Measurements from ENCODE around the gene EXOC2. TPM values are rescaled to one million over a fixed set of nuclear protein-coding genes. Genes with fewer than 3 reads are reported as not detected.

Gene EXOC2
- total RNA-seq, 1 experiment from 2014 or later = 24.5 TPM

DNA sequence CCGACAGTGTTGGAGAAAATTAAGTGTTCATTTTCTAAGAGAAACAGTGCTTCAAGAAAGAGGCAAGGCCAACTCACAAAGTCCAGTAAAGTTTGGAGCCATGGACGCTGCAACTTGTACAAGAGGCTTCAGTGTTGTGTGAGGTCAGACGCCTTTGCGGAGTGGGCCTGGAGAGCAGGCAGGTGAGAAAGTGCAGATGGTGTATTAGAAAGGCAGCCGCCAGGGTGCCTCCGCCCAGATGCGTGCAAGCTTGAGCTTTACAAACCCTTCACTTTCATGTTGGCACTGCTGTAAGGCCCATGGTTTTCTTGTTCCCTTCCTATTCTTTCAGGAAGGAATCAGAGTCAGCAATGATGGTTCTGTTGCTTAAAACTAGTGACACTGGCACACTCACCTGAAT lies 25.4 kb upstream of the EXOC2 start:
- Histone ChIP-seq H3K4me3 (replicated peaks in 1 of 2; ENCODE audit: low read depth in 1 of 2, low read length in 2 of 2) (no peak overlapping the region), H3K27me3 (ENCODE audit: insufficient read depth, low read length) (no peaks in the 10 kb centered on the region), H4K20me1 (ENCODE audit: insufficient read depth) (no peaks in the 10 kb centered on the region), H3K79me2 (ENCODE audit: insufficient read depth, low read length) (no peaks in the 10 kb centered on the region), H3K4me1 (ENCODE audit: control insufficient read depth in 1 of 2, insufficient read depth in 2 of 2, low read length in 2 of 2) (peaks cover 0 to 4% of the 10 kb centered on the region in 2 experiments; a peak in 2 of 4 replicates), H3K4me2 (ENCODE audit: low read length) (no peak overlapping the region), H3K9me3 (ENCODE audit: control insufficient read depth in 1 of 2, insufficient read depth in 1 of 2, low read depth in 1 of 2, low read length in 2 of 2) (no peaks in the 10 kb centered on the region), H2AFZ (ENCODE audit: low read depth, low read length, poor library complexity, severe bottlenecking) (no peak overlapping the region), H3K36me3 (ENCODE audit: control insufficient read depth in 1 of 2, insufficient read depth in 2 of 2, low read length in 2 of 2) (no peaks in the 10 kb centered on the region), H3K27ac (ENCODE audit: low read depth, low read length) (no peak overlapping the region), H3K9me2 (ENCODE audit: insufficient read depth) (no peaks in the 10 kb centered on the region), H3K9ac (ENCODE audit: low read length) (no peak overlapping the region)
- ATAC-seq (no peak), DNase-seq (ENCODE audit: low read depth, low spot score) (no peak)
- intact Hi-C loops (cut with micrococcal nuclease) = no loop called here
- no TSS peak for BruUV-seq (replicated peaks)
- ChIA-PET CTCF (no interaction called here), POLR2A (no interaction called here), RAD21 (ENCODE audit: low non-redundant PET in 1 of 2, low total read pairs in 2 of 2, uncharacterized antibody in 2 of 2, unreplicated experiment in 2 of 2) (no interaction called here)
- TF ChIP-seq JUND (IDR thresholded peaks at IDR 0.05) (no peak), CEBPB (IDR thresholded peaks at IDR 0.05; ENCODE audit: low read depth) (no peak), RAD21 (IDR thresholded peaks at IDR 0.05; ENCODE audit: low read depth) (no peak), FOSL1 (IDR thresholded peaks at IDR 0.05; ENCODE audit: low read depth) (no peak), EZH2phosphoT487 (IDR thresholded peaks at IDR 0.05; ENCODE audit: borderline replicate concordance) (no peak), EGR1 (IDR thresholded peaks at IDR 0.05; ENCODE audit: low read depth) (no peak), POLR2AphosphoS5 (IDR thresholded peaks at IDR 0.05; ENCODE audit: low read depth, low read length) (no peak), ZFX (IDR thresholded peaks at IDR 0.05) (no peak), SIN3A (IDR thresholded peaks at IDR 0.05; ENCODE audit: low read depth) (no peak)
- TF ChIP-seq, protein P1, sequence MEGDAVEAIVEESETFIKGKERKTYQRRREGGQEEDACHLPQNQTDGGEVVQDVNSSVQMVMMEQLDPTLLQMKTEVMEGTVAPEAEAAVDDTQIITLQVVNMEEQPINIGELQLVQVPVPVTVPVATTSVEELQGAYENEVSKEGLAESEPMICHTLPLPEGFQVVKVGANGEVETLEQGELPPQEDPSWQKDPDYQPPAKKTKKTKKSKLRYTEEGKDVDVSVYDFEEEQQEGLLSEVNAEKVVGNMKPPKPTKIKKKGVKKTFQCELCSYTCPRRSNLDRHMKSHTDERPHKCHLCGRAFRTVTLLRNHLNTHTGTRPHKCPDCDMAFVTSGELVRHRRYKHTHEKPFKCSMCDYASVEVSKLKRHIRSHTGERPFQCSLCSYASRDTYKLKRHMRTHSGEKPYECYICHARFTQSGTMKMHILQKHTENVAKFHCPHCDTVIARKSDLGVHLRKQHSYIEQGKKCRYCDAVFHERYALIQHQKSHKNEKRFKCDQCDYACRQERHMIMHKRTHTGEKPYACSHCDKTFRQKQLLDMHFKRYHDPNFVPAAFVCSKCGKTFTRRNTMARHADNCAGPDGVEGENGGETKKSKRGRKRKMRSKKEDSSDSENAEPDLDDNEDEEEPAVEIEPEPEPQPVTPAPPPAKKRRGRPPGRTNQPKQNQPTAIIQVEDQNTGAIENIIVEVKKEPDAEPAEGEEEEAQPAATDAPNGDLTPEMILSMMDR (IDR thresholded peaks at IDR 0.05 in 2 of 3, conservative IDR thresholded peaks at IDR 0.05 in 1 of 3; ENCODE audit: borderline replicate concordance in 1 of 3, insufficient read depth in 1 of 3, low read depth in 2 of 3, low read length in 2 of 3) = no peak
- TF ChIP-seq, protein P2, sequence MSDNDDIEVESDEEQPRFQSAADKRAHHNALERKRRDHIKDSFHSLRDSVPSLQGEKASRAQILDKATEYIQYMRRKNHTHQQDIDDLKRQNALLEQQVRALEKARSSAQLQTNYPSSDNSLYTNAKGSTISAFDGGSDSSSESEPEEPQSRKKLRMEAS (IDR thresholded peaks at IDR 0.05) = no peak
- TF ChIP-seq, protein P3, sequence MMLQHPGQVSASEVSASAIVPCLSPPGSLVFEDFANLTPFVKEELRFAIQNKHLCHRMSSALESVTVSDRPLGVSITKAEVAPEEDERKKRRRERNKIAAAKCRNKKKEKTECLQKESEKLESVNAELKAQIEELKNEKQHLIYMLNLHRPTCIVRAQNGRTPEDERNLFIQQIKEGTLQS (IDR thresholded peaks at IDR 0.05) = no peak

Data from HCT116 (cell line).